Neuronal stem cell (in vitro differentiated cells): ENCODE data around the gene HTRA3.

Source experiments
- DNase-seq: peaks from one replicate; pipeline ENCODE4 v3.0.0-alpha.2; 2013; ENCODE audit warnings: low spot score
- H2AFZ ChIP-seq: one replicate; pipeline ENCODE4 v1.6.1; 2013; ENCODE audit warnings: mild to moderate bottlenecking, low read length, inconsistent platforms
- H2AK5ac ChIP-seq: 2 replicates; pipeline ENCODE4 v1.6.1; 2013; ENCODE audit warnings: low read depth, mild to moderate bottlenecking, inconsistent platforms, low read length, moderate library complexity, mixed read lengths
- H2BK120ac ChIP-seq: 2 replicates; pipeline ENCODE4 v1.6.1; 2013; ENCODE audit warnings: low read depth, mild to moderate bottlenecking, inconsistent platforms, low read length, moderate library complexity, mixed read lengths
- H2BK12ac ChIP-seq: one replicate; pipeline ENCODE4 v1.6.1; 2013; ENCODE audit warnings: low read length, inconsistent platforms
- H2BK15ac ChIP-seq: 2 replicates; pipeline ENCODE4 v1.6.1; 2013; ENCODE audit warnings: mild to moderate bottlenecking, low read length, inconsistent platforms, mixed read lengths
- H2BK5ac ChIP-seq: one replicate; pipeline ENCODE4 v1.6.1; 2013; ENCODE audit warnings: inconsistent platforms, mild to moderate bottlenecking, low read length, moderate library complexity
- H3K14ac ChIP-seq: one replicate; pipeline ENCODE4 v1.6.1; 2013; ENCODE audit warnings: low read length, inconsistent platforms
- H3K18ac ChIP-seq: 2 replicates; pipeline ENCODE4 v1.6.1; 2013; ENCODE audit warnings: low read length, inconsistent platforms
- H3K23ac ChIP-seq: 2 replicates; pipeline ENCODE4 v1.6.1; 2013; ENCODE audit warnings: low read depth, mild to moderate bottlenecking, mixed read lengths, low read length, inconsistent platforms; ENCODE audit not compliant: poor library complexity
- H3K27ac ChIP-seq: replicated peaks from 3 replicates; pipeline ENCODE4 v1.5.1; 2013; ENCODE audit warnings: low read length, inconsistent platforms
- H3K27me3 ChIP-seq, 3 experiments: 2 replicates each; pipeline ENCODE4 v1.6.1; 2013; ENCODE audit warnings: low read length in 3 of 3, mild to moderate bottlenecking in 2 of 3, inconsistent platforms in 1 of 3, low read depth in 1 of 3, mixed read lengths in 1 of 3, moderate library complexity in 1 of 3; ENCODE audit not compliant: control insufficient read depth in 3 of 3, insufficient read depth in 3 of 3
- H3K36me3 ChIP-seq, 2 donors: replicated peaks in 1 of 2; 2 replicates each; pipeline ENCODE4 v1.6.1; 2013; ENCODE audit warnings: low read length in 2 of 2; ENCODE audit not compliant: control insufficient read depth in 2 of 2, insufficient read depth in 2 of 2
- H3K4ac ChIP-seq: 2 replicates; pipeline ENCODE4 v1.6.1; 2013; ENCODE audit warnings: inconsistent platforms, mild to moderate bottlenecking, low read length, moderate library complexity
- H3K4me1 ChIP-seq, 2 donors: 1 replicate in 1 of 2; 2 replicates in 1 of 2; pipeline ENCODE4 v1.6.1; 2013; ENCODE audit warnings: low read length in 2 of 2, low read depth in 1 of 2; ENCODE audit not compliant: control insufficient read depth in 2 of 2, insufficient read depth in 1 of 2
- H3K4me2 ChIP-seq: one replicate; pipeline ENCODE4 v1.6.1; 2013; ENCODE audit warnings: mild to moderate bottlenecking, low read length, inconsistent platforms; ENCODE audit not compliant: insufficient read depth, poor library complexity, severe bottlenecking
- H3K4me3 ChIP-seq, 2 donors: 2 replicates each; pipeline ENCODE4 v1.5.1; 2013; ENCODE audit warnings: low read length in 2 of 2, mild to moderate bottlenecking in 2 of 2, inconsistent platforms in 1 of 2, moderate library complexity in 1 of 2
- H3K79me1 ChIP-seq: one replicate; pipeline ENCODE4 v1.6.1; 2013; ENCODE audit warnings: low read depth, mild to moderate bottlenecking, inconsistent platforms, low read length, moderate library complexity
- H3K9ac ChIP-seq: one replicate; pipeline ENCODE4 v1.6.1; 2013; ENCODE audit warnings: mild to moderate bottlenecking, low read depth, low read length, inconsistent platforms; ENCODE audit not compliant: poor library complexity
- H3K9me3 ChIP-seq, 2 donors: replicated peaks in 1 of 2; 2 replicates each; pipeline versions ENCODE3 to v1.6.1; 2013; ENCODE audit warnings: low read length in 2 of 2, mild to moderate bottlenecking in 2 of 2, inconsistent platforms in 1 of 2, low read depth in 1 of 2, mixed read lengths in 1 of 2, moderate library complexity in 1 of 2; ENCODE audit not compliant: control insufficient read depth in 2 of 2, insufficient read depth in 1 of 2
- H4K8ac ChIP-seq: one replicate; pipeline ENCODE4 v1.6.1; 2013; ENCODE audit warnings: low read depth, mild to moderate bottlenecking, inconsistent platforms, low read length, moderate library complexity
- H4K91ac ChIP-seq: one replicate; pipeline ENCODE4 v1.6.1; 2013; ENCODE audit warnings: low read length, low read depth, mild to moderate bottlenecking, inconsistent platforms; ENCODE audit not compliant: poor library complexity
- WGBS, 2 donors: extraction: QIAGEN DNeasy Blood & Tissue Kit; methylation state at CpG; one replicate each; pipeline ENCODE4 v1.1.7; 2013; ENCODE audit warnings: missing lambda C conversion rate in 2 of 2, mixed read lengths in 1 of 2; ENCODE audit not compliant: insufficient read length in 2 of 2, insufficient replicate concordance in 1 of 2; ENCODE audit errors: extremely low coverage in 2 of 2; 5-methylcytosine and 5-hydroxymethylcytosine counted together

The HTRA3 gene

DNA sequence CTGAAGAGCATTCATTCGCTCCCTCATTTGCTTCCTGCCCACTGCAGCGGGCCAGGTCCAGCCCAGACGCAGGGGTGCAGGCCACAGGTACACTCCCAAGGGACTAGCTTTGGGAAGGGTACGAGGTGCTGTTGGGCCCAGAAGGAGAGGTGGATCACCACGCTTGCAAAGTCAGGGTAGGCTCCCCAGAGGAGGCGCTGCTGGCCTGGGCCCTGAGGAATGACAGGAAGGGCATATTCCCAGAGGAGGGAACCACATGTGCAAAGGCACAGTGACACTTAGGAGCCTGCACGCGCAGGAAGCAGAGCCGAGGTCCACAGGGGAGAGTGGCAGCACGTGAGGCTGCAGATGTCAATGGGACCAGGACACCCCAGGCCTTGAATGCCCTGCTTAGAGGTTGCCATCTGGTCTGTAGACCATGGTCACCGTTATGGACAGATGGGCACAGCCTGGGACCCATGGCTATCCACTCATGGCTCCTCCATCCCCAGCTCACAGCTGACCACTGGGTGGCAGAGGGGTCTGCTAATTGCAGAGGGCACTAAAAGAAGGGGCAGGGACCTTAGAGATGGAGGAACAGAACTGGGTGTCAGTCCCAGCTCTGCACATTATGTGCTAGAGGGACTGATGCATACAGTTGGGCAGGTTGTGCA lies 7.9 kb downstream of the HTRA3 start:
- Histone ChIP-seq H3K4ac (no peak overlapping the region), H4K8ac (no peak overlapping the region), H3K9ac (no peak overlapping the region), H3K27me3 (peaks cover 0 to 35% (median 0%) of the 10 kb centered on the region in 3 experiments), H2AK5ac (peak overlapping the region; percentile 48), H2BK5ac (peak overlapping the region; percentile 19), H3K18ac (peak overlapping the region; percentile 11), H3K27ac (no peak overlapping the region), H3K9me3 (no peaks in the 10 kb centered on the region), H2BK120ac (no peak overlapping the region), H3K4me1 (peaks cover 5 to 9% of the 10 kb centered on the region in 2 donors), H3K23ac (no peak overlapping the region), H3K14ac (no peak overlapping the region), H2BK12ac (no peak overlapping the region), H3K36me3 (no peaks in the 10 kb centered on the region), H4K91ac (no peak overlapping the region), H2BK15ac (peak overlapping the region; percentile 68), H3K4me3 (no peak overlapping the region), H3K79me1 (no peaks in the 10 kb centered on the region), H3K4me2 (no peak overlapping the region), H2AFZ (no peak overlapping the region)
- WGBS, 2 donors: no CpG with 5 or more reads among the region's 11 CpGs
- no peak for DNase-seq

DNA sequence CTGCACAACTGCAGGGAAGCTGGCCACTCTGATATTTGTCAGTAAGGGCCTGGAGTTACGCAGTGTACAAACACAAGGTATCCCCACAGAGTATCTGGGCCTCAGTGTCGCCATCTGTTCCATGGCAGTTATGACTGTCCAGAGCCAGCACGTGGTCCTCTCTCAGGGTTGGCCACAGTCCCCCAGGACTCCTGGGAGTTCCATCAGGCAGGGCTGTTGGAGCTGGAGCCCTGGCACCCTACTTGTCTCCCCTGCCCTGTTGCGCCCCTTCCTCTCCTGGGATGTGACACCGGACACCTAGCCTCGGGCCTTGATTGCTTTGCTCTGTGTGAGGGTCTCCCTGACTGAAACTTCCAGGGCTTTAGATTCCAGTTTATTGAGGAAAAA lies 8.4 kb downstream of the HTRA3 start:
- Histone ChIP-seq H2BK12ac (no peak overlapping the region), H3K14ac (no peak overlapping the region), H2BK5ac (no peak overlapping the region), H3K9me3 (peaks cover 0 to 2% of the 10 kb centered on the region in 2 donors), H2AFZ (peak overlapping the region; percentile 28), H3K4me2 (no peak overlapping the region), H3K23ac (no peak overlapping the region), H3K4ac (no peak overlapping the region), H3K27ac (no peak overlapping the region), H3K18ac (no peak overlapping the region), H3K4me3 (no peak overlapping the region), H3K36me3 (no peaks in the 10 kb centered on the region), H2BK120ac (no peak overlapping the region), H3K27me3 (peaks cover 0 to 39% (median 0%) of the 10 kb centered on the region in 3 experiments), H3K4me1 (peaks cover 5 to 9% of the 10 kb centered on the region in 2 donors), H2BK15ac (peak overlapping the region; percentile 68), H4K8ac (no peak overlapping the region), H2AK5ac (peak overlapping the region; percentile 65), H3K9ac (no peak overlapping the region), H3K79me1 (no peaks in the 10 kb centered on the region), H4K91ac (no peak overlapping the region)
- WGBS, 2 donors: no CpG with 5 or more reads among the region's 6 CpGs
- DNase-seq: no peak

DNA sequence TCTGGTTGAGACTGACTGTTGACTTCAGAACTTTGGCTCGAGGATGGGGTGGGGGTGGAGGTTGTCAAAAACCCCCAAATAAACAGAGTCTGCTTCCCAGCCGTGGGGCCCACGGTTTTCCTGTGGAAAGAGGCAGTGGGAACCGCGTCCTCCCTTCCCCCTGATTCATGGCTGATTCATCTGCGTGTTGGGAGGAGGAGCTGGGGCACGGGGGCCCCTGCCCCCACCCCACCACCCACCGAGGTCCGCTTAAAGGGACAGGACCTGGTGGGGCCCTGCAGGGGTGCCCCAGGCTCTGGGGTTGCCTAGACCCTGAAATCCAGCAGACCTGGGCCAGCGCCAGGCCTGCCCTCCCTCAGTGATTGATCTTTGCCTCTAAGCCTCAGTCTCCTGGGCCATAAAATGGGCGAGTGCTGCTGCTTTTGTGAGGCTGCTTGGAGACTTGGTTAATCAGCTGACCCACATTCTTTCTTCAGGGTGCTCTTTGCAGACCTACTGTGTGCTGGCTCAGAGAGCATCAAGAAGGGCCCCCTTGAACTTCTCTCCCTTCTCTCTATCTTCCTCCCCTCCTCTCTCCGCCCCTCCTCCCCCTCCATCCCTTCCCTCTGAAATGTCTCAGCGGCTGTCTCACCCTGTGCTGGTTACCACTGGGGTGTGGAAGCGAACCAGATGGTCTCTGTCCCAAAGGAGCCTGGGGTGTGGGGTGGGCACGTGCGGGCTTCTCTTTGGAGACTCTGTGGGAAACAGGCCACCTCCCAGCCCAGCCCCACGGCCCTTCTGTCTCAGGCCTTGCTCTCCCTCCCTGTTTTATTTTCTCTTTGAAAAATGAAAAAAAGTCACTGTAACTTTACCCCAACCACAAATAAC lies 9.1 kb downstream of the HTRA3 start:
- Histone ChIP-seq H2BK120ac (no peak overlapping the region), H2AK5ac (peak overlapping the region; percentile 65), H2AFZ (peak overlapping the region; percentile 28), H3K4me1 (peaks cover 5 to 9% of the 10 kb centered on the region in 2 donors), H3K79me1 (no peaks in the 10 kb centered on the region), H3K4ac (no peak overlapping the region), H2BK15ac (no peak overlapping the region), H3K36me3 (no peaks in the 10 kb centered on the region), H4K91ac (no peak overlapping the region), H3K9me3 (peaks cover 0 to 2% of the 10 kb centered on the region in 2 donors), H3K27ac (no peak overlapping the region), H3K14ac (peak overlapping the region; percentile 31), H4K8ac (no peak overlapping the region), H2BK5ac (peak overlapping the region; percentile 53), H3K4me3 (no peak overlapping the region), H2BK12ac (no peak overlapping the region), H3K9ac (no peak overlapping the region), H3K27me3 (peaks cover 0 to 43% (median 0%) of the 10 kb centered on the region in 3 experiments), H3K18ac (peak overlapping the region; percentile 31), H3K4me2 (no peak overlapping the region), H3K23ac (no peak overlapping the region)
- no CpG with 5 or more reads among the region's 17 CpGs for WGBS, 2 donors
- DNase-seq: no peak
